ENCODE data around the gene CFAP91. TPM values are rescaled to one million over a fixed set of nuclear protein-coding genes. Genes with fewer than 3 reads are reported as not detected.
A peak's percentile ranks its signal among the peaks of the same experiment; 100 is the strongest.

Gene CFAP91
- total and polyA plus RNA-seq, 2 experiments from 2014 or later = 2.4 to 3.7 TPM

DNA sequence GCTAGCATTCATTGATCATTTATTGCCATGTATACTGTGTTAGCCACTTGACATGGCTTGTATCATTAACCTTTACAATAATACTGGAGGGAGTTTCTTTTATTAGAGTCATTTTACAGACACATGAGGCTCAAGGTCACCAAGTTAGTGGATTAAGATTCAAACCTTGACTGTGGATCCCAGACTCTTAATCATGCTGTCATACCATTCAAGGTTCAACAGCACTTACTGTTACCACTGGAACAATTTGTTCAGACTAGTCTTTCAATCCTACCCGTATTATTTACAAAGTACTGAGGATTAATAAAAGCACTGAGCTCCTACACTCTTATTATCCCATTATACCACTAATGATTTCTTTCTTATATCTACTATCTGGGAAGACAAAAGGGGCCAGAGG, 26.8 kb upstream of the CFAP91 start (continued):
- TF ChIP-seq JUNB (IDR thresholded peaks at IDR 0.05; ENCODE audit: unreplicated experiment) (no peak), ZNF114 (CRISPR knock-in tag; IDR thresholded peaks at IDR 0.05) (no peak), NANOG (IDR thresholded peaks at IDR 0.05; ENCODE audit: borderline replicate concordance) (no peak), EZH2phosphoT487 (IDR thresholded peaks at IDR 0.05; ENCODE audit: unreplicated experiment) (no peak), CREB1 (CRISPR knock-in tag; IDR thresholded peaks at IDR 0.05; ENCODE audit: low read depth) (no peak)
- TF ChIP-seq, protein P1, sequence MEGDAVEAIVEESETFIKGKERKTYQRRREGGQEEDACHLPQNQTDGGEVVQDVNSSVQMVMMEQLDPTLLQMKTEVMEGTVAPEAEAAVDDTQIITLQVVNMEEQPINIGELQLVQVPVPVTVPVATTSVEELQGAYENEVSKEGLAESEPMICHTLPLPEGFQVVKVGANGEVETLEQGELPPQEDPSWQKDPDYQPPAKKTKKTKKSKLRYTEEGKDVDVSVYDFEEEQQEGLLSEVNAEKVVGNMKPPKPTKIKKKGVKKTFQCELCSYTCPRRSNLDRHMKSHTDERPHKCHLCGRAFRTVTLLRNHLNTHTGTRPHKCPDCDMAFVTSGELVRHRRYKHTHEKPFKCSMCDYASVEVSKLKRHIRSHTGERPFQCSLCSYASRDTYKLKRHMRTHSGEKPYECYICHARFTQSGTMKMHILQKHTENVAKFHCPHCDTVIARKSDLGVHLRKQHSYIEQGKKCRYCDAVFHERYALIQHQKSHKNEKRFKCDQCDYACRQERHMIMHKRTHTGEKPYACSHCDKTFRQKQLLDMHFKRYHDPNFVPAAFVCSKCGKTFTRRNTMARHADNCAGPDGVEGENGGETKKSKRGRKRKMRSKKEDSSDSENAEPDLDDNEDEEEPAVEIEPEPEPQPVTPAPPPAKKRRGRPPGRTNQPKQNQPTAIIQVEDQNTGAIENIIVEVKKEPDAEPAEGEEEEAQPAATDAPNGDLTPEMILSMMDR (conservative IDR thresholded peaks at IDR 0.05; ENCODE audit: low read depth in 2 of 2) = no peak
- TF ChIP-seq, protein P2, sequence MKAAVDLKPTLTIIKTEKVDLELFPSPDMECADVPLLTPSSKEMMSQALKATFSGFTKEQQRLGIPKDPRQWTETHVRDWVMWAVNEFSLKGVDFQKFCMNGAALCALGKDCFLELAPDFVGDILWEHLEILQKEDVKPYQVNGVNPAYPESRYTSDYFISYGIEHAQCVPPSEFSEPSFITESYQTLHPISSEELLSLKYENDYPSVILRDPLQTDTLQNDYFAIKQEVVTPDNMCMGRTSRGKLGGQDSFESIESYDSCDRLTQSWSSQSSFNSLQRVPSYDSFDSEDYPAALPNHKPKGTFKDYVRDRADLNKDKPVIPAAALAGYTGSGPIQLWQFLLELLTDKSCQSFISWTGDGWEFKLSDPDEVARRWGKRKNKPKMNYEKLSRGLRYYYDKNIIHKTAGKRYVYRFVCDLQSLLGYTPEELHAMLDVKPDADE (IDR thresholded peaks at IDR 0.05) = no peak
- TF ChIP-seq, protein P3, sequence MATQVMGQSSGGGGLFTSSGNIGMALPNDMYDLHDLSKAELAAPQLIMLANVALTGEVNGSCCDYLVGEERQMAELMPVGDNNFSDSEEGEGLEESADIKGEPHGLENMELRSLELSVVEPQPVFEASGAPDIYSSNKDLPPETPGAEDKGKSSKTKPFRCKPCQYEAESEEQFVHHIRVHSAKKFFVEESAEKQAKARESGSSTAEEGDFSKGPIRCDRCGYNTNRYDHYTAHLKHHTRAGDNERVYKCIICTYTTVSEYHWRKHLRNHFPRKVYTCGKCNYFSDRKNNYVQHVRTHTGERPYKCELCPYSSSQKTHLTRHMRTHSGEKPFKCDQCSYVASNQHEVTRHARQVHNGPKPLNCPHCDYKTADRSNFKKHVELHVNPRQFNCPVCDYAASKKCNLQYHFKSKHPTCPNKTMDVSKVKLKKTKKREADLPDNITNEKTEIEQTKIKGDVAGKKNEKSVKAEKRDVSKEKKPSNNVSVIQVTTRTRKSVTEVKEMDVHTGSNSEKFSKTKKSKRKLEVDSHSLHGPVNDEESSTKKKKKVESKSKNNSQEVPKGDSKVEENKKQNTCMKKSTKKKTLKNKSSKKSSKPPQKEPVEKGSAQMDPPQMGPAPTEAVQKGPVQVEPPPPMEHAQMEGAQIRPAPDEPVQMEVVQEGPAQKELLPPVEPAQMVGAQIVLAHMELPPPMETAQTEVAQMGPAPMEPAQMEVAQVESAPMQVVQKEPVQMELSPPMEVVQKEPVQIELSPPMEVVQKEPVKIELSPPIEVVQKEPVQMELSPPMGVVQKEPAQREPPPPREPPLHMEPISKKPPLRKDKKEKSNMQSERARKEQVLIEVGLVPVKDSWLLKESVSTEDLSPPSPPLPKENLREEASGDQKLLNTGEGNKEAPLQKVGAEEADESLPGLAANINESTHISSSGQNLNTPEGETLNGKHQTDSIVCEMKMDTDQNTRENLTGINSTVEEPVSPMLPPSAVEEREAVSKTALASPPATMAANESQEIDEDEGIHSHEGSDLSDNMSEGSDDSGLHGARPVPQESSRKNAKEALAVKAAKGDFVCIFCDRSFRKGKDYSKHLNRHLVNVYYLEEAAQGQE (IDR thresholded peaks at IDR 0.05; ENCODE audit: unreplicated experiment) = no peak

DNA sequence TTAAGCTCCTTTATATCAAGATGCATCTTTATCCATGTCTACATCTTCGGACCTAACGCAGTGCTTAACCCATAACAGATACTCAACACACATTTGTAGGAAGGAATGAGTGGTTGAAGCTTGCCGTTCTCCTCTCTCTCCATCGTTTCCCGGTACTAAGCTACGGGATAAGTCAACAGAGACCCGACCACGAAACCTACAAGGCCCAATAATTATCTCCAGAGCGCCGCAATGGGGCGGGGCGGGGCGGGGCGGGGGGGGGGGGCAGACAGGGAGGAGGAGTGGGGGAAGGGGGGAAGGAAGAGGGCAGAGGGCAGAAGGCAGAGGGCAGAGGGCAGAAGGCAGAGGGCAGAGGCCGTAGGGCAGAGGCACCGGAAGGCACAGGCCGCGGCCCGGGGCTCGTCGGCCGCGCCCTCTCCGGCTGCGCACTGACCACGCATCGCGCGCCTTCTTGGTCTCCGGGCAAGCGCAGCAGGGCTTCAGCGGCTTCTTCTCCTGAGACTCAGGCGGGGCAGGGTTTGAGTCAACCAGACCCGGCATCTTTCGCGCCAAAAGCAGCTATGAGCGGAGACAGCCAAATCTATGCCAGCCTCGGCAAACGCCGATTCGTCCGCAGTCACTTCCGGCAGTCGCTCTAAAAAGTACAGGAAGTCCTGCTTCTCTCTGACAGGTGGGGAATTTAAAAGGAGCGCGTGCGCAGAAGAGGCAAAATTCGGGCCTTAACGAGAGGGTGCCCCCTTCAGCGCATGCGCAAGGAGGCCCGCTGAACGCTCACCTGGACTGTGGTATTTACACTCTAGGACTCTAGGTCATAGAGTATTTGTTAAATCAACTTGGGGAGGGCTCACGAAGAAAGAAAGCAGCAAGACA, 25.8 kb upstream of the CFAP91 start, which contains the start of gene COX17:
Gene COX17, minus strand, starts transcription at position 636 of the 870 bp plus-strand sequence. Its CDS starts 96 bp downstream, at position 540.
- Histone ChIP-seq H3K27ac (ENCODE audit: low read depth) (peak within 1 kb of the TSS; percentile 82), H4K20me1 (replicated peaks; ENCODE audit: insufficient read depth) (no peaks in the 10 kb centered on the region), H2AFZ (peak within 1 kb of the TSS; percentile 56; the same call in 1 of the 2 replicates), H3K36me3 (ENCODE audit: insufficient read depth) (peaks cover 19% of the 10 kb centered on the region), H3F3A (replicated peaks; ENCODE audit: low read depth) (no peaks in the 10 kb centered on the region), H3K27me3 (ENCODE audit: insufficient read depth) (no peaks in the 10 kb centered on the region), H3K79me2 (replicated peaks; ENCODE audit: insufficient read depth) (peaks cover 17% of the 10 kb centered on the region), H3K4me1 (ENCODE audit: insufficient read depth) (peaks cover 6% of the 10 kb centered on the region; the same call in 1 of the 2 replicates), H3K9me2 (ENCODE audit: insufficient read depth) (no peaks in the 10 kb centered on the region), H3K4me2 (peak within 1 kb of the TSS; percentile 97), H3K4me3 (peak within 1 kb of the TSS; percentile 75)
- peak; percentile 90 for ATAC-seq
- H3K27me3 Mint-ChIP-seq (ENCODE audit: insufficient read depth, low read depth, poor library complexity) = peaks cover 8% of the 10 kb centered on the region
- H3K9me3 Mint-ChIP-seq = no peaks in the 10 kb centered on the region
- H3K4me3 Mint-ChIP-seq = peak within 1 kb of the TSS; percentile 94
- H3K36me3 Mint-ChIP-seq (ENCODE audit: low read depth) = peaks cover 30% of the 10 kb centered on the region
- DNase-seq (ENCODE audit: low spot score) = peak; percentile 98
- peak within 1 kb of the TSS; percentile 97 for H3K27ac Mint-ChIP-seq
- H3K4me1 Mint-ChIP-seq = peaks cover 15% of the 10 kb centered on the region; the same call in 1 of the 3 replicates
- TF ChIP-seq, protein P4, sequence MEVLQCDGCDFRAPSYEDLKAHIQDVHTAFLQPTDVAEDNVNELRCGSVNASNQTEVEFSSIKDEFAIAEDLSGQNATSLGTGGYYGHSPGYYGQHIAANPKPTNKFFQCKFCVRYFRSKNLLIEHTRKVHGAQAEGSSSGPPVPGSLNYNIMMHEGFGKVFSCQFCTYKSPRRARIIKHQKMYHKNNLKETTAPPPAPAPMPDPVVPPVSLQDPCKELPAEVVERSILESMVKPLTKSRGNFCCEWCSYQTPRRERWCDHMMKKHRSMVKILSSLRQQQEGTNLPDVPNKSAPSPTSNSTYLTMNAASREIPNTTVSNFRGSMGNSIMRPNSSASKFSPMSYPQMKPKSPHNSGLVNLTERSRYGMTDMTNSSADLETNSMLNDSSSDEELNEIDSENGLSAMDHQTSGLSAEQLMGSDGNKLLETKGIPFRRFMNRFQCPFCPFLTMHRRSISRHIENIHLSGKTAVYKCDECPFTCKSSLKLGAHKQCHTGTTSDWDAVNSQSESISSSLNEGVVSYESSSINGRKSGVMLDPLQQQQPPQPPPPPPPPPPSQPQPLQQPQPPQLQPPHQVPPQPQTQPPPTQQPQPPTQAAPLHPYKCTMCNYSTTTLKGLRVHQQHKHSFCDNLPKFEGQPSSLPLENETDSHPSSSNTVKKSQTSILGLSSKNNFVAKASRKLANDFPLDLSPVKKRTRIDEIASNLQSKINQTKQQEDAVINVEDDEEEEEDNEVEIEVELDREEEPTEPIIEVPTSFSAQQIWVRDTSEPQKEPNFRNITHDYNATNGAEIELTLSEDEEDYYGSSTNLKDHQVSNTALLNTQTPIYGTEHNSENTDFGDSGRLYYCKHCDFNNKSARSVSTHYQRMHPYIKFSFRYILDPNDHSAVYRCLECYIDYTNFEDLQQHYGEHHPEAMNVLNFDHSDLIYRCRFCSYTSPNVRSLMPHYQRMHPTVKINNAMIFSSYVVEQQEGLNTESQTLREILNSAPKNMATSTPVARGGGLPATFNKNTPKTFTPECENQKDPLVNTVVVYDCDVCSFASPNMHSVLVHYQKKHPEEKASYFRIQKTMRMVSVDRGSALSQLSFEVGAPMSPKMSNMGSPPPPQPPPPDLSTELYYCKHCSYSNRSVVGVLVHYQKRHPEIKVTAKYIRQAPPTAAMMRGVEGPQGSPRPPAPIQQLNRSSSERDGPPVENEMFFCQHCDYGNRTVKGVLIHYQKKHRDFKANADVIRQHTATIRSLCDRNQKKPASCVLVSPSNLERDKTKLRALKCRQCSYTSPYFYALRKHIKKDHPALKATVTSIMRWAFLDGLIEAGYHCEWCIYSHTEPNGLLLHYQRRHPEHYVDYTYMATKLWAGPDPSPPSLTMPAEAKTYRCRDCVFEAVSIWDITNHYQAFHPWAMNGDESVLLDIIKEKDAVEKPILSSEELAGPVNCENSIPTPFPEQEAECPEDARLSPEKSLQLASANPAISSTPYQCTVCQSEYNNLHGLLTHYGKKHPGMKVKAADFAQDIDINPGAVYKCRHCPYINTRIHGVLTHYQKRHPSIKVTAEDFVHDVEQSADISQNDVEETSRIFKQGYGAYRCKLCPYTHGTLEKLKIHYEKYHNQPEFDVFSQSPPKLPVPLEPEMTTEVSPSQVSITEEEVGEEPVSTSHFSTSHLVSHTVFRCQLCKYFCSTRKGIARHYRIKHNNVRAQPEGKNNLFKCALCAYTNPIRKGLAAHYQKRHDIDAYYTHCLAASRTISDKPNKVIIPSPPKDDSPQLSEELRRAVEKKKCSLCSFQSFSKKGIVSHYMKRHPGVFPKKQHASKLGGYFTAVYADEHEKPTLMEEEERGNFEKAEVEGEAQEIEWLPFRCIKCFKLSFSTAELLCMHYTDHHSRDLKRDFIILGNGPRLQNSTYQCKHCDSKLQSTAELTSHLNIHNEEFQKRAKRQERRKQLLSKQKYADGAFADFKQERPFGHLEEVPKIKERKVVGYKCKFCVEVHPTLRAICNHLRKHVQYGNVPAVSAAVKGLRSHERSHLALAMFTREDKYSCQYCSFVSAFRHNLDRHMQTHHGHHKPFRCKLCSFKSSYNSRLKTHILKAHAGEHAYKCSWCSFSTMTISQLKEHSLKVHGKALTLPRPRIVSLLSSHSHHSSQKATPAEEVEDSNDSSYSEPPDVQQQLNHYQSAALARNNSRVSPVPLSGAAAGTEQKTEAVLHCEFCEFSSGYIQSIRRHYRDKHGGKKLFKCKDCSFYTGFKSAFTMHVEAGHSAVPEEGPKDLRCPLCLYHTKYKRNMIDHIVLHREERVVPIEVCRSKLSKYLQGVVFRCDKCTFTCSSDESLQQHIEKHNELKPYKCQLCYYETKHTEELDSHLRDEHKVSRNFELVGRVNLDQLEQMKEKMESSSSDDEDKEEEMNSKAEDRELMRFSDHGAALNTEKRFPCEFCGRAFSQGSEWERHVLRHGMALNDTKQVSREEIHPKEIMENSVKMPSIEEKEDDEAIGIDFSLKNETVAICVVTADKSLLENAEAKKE (CRISPR knock-in tag; IDR thresholded peaks at IDR 0.05) = no peak

All from GM23338 (cell line).